ENCODE results near the gene TDRD7.

Gene TDRD7

DNA sequence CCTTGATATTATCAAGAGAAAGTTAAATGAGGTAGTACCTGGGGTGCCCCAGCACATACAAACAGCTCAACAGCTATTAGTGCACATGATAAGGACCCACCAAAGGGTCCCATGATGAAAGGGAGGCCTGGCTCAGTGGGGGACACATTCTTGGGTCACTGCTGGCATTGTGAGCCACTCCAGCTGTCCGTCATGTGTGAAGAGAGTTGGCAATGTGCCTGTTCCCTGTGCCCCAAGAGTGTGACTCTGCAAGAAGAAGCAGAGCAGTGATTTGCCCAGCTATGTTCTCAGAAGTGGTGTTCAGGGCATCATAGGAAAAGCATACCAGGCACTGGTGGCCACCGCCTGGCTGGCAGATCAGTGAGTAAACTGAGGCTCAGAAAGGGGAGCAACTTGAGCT lies 37.1 kb upstream of the TDRD7 start:
- no peak for DNase-seq
- TF ChIP-seq CTCF (IDR thresholded peaks at IDR 0.05; ENCODE audit: low read depth, low read length), result no peak
- Histone ChIP-seq H3K9me3 (no peaks in the 10 kb centered on the region), H3K4me3 (ENCODE audit: low read depth, low read length) (no peak overlapping the region), H3K36me3 (no peaks in the 10 kb centered on the region), H3K27me3 (no peaks in the 10 kb centered on the region), H3K4me1 (no peaks in the 10 kb centered on the region)

- DNase-seq, result no peak
- H3K9me3 ChIP-seq, result no peaks in the 10 kb centered on the region
- TF ChIP-seq CTCF (IDR thresholded peaks at IDR 0.05; ENCODE audit: low read depth, low read length), result no peak
- H3K4me3 ChIP-seq (ENCODE audit: low read depth, low read length), result no peak overlapping the region
- H3K4me1 ChIP-seq, result no peaks in the 10 kb centered on the region
- no peaks in the 10 kb centered on the region for H3K36me3 ChIP-seq
- H3K27me3 ChIP-seq, result no peaks in the 10 kb centered on the region
Observed at GRCh38 chr9:97376902-97377301, 35.0 kb upstream of the TDRD7 start.

GRCh38 chr9:97382099-97382718 lies 29.7 kb upstream of the TDRD7 start:
- Histone ChIP-seq H3K36me3 (no peaks in the 10 kb centered on the region), H3K9me3 (no peaks in the 10 kb centered on the region), H3K4me1 (no peaks in the 10 kb centered on the region; the same call in 1 of the 2 replicates), H3K27me3 (no peaks in the 10 kb centered on the region), H3K4me3 (ENCODE audit: low read depth, low read length) (no peak overlapping the region)
- TF ChIP-seq CTCF (IDR thresholded peaks at IDR 0.05; ENCODE audit: low read depth, low read length), result no peak
- no peak for DNase-seq

GRCh38 chr9:97384406-97385262 lies 27.3 kb upstream of the TDRD7 start:
- no peaks in the 10 kb centered on the region; the same call in 1 of the 2 replicates for H3K4me1 ChIP-seq
- H3K27me3 ChIP-seq, result no peaks in the 10 kb centered on the region
- no peak for TF ChIP-seq CTCF (IDR thresholded peaks at IDR 0.05; ENCODE audit: low read depth, low read length)
- H3K36me3 ChIP-seq, result no peaks in the 10 kb centered on the region
- no peaks in the 10 kb centered on the region for H3K9me3 ChIP-seq
- H3K4me3 ChIP-seq (ENCODE audit: low read depth, low read length), result no peak overlapping the region
- DNase-seq, result no peak

DNA sequence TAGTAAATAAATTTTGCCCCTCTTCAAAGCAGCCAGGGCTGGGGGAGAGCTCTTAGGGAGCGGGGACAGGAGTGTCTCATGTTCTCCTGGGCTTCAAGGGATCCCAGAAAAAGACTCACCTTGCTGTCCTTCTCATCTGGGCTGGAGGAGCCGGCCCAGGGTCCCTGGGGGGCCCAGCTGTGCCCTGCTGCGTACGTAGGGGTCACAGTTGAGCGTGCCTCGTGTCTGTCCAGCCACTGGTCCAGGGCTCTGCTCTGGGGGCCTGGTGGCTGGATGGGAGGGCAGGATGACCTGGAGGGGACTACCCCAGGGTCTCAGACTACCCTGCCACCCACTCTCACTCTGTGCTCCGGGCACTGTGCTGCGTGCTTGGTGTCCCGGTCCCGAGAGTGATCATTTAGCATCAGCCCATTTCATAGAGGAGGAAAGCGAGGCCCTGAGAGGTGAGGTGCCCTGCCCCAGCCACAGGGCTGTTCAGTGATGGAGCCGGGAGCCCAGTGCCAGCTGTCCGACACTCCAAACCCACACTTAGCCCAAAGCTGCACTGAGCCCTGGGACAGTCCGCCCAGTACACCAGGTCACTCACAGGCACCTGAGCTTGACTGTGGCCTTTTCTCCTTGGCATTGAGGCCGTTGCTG lies 26.2 kb upstream of the TDRD7 start:
- no peak for TF ChIP-seq CTCF (IDR thresholded peaks at IDR 0.05; ENCODE audit: low read depth, low read length)
- H3K36me3 ChIP-seq, result no peaks in the 10 kb centered on the region
- H3K4me1 ChIP-seq, result no peaks in the 10 kb centered on the region; the same call in 1 of the 2 replicates
- no peak overlapping the region for H3K4me3 ChIP-seq (ENCODE audit: low read depth, low read length)
- no peaks in the 10 kb centered on the region for H3K27me3 ChIP-seq
- DNase-seq, result no peak
- no peaks in the 10 kb centered on the region for H3K9me3 ChIP-seq

Measured in BE2C (cell line).